ENCODE measurements around the gene C11orf91. TPM values are rescaled to one million over a fixed set of nuclear protein-coding genes. Genes with fewer than 3 reads are reported as not detected.
A peak's percentile ranks its signal among the peaks of the same experiment; 100 is the strongest.

C11orf91 gene
- total RNA-seq, 1 experiment from 2014 or later: 2.9 TPM

GRCh38 chr11:33691066-33691864, 9.4 kb downstream of the C11orf91 start:
- ChIA-PET POLR2A (interaction anchor here (0.5 to 7.3 kb wide), 19 partner anchors 10 to 743 kb away, joined by 3 to 124 read pairs (median 5); partner anchors contain the start of genes C11orf91, CD59 and CSTF3), CTCF (interaction anchor here (0.6 to 7.6 kb wide), 13 partner anchors 10 to 518 kb away, joined by 3 to 175 read pairs (median 3); partner anchors contain the start of genes C11orf91 and CD59)
- BruUV-seq (replicated peaks): no TSS peak
- no peak for TF ChIP-seq CTCF (IDR thresholded peaks at IDR 0.05; ENCODE audit: unreplicated experiment)
- no peaks in the 10 kb centered on the region for H3K9me3 Mint-ChIP-seq (ENCODE audit: unreplicated experiment)
- DNase-seq (ENCODE audit: unreplicated experiment): no peak
- H3K4me1 Mint-ChIP-seq (ENCODE audit: insufficient read depth, unreplicated experiment): peaks cover 55% of the 10 kb centered on the region
- H3K36me3 Mint-ChIP-seq (ENCODE audit: insufficient read depth, unreplicated experiment): peaks cover 9% of the 10 kb centered on the region
- peak overlapping the region; percentile 64 for H3K4me3 Mint-ChIP-seq (ENCODE audit: unreplicated experiment)
- peak overlapping the region; percentile 96 for H3K27ac Mint-ChIP-seq (ENCODE audit: low read depth, unreplicated experiment)
- H3K27me3 Mint-ChIP-seq (ENCODE audit: insufficient read depth, unreplicated experiment): no peaks in the 10 kb centered on the region
- intact Hi-C loops (cut with micrococcal nuclease): loop anchor here (2.0 to 5.0 kb wide), 4 partner anchors 54 to 530 kb away; partner anchors contain the start of genes CSTF3 and HIPK3

- Mint-ChIP-seq H3K36me3 (ENCODE audit: insufficient read depth, unreplicated experiment) (peaks cover 9% of the 10 kb centered on the region), H3K9me3 (ENCODE audit: unreplicated experiment) (no peaks in the 10 kb centered on the region), H3K27ac (ENCODE audit: low read depth, unreplicated experiment) (peak overlapping the region; percentile 96), H3K4me1 (ENCODE audit: insufficient read depth, unreplicated experiment) (peaks cover 52% of the 10 kb centered on the region), H3K4me3 (ENCODE audit: unreplicated experiment) (peak overlapping the region; percentile 39), H3K27me3 (ENCODE audit: insufficient read depth, unreplicated experiment) (no peaks in the 10 kb centered on the region)
- TSS peak; percentile 59 for BruUV-seq (replicated peaks)
- intact Hi-C loops (cut with micrococcal nuclease): loop anchor here (1.0 to 5.0 kb wide), 6 partner anchors 11 to 530 kb away; partner anchors contain the start of genes CD59, CSTF3 and HIPK3
- DNase-seq (ENCODE audit: unreplicated experiment): peak; percentile 89
- TF ChIP-seq CTCF (IDR thresholded peaks at IDR 0.05; ENCODE audit: unreplicated experiment): no peak
- CTCF ChIA-PET: interaction anchor here (0.6 to 7.6 kb wide), 14 partner anchors 11 to 525 kb away, joined by 3 to 175 read pairs (median 6); partner anchors contain the start of genes C11orf91 and CD59
- POLR2A ChIA-PET: interaction anchor here (0.5 to 7.3 kb wide), 17 partner anchors 13 to 529 kb away, joined by 3 to 124 read pairs (median 4); partner anchors contain the start of genes C11orf91, CD59 and CSTF3
These were observed 10.1 kb downstream of the C11orf91 start for GRCh38 chr11:33690290-33691065.

GRCh38 chr11:33689501-33689900, 11.1 kb downstream of the C11orf91 start:
- H3K36me3 Mint-ChIP-seq (ENCODE audit: insufficient read depth, unreplicated experiment): peaks cover 9% of the 10 kb centered on the region
- POLR2A ChIA-PET: interaction anchor here (0.6 to 7.3 kb wide), 15 partner anchors 14 to 528 kb away, joined by 3 to 124 read pairs (median 4); partner anchors contain the start of genes C11orf91, CD59 and CSTF3

More at GRCh38 chr11:33689501-33689900, 11.1 kb downstream of the C11orf91 start:
- no peak for DNase-seq (ENCODE audit: unreplicated experiment)
- intact Hi-C loops (cut with micrococcal nuclease): no loop called here
- no peak for TF ChIP-seq CTCF (IDR thresholded peaks at IDR 0.05; ENCODE audit: unreplicated experiment)
- CTCF ChIA-PET: interaction anchor here (0.6 to 7.6 kb wide), 21 partner anchors 15 to 524 kb away, joined by 3 to 175 read pairs (median 4); no protein-coding TSS in a partner anchor
- Mint-ChIP-seq H3K9me3 (ENCODE audit: unreplicated experiment) (no peaks in the 10 kb centered on the region), H3K4me3 (ENCODE audit: unreplicated experiment) (no peak overlapping the region), H3K27ac (ENCODE audit: low read depth, unreplicated experiment) (peak overlapping the region; percentile 96), H3K4me1 (ENCODE audit: insufficient read depth, unreplicated experiment) (peaks cover 52% of the 10 kb centered on the region), H3K27me3 (ENCODE audit: insufficient read depth, unreplicated experiment) (no peaks in the 10 kb centered on the region)
- no TSS peak for BruUV-seq (replicated peaks)

Data from MCF 10A (cell line).